PC-3 (cell line): ENCODE measurements around the gene DGKI.

Source experiments
- CTCF ChIP-seq: fragments of 300-600 bp; sonication (generic); conservative IDR thresholded peaks from 2 replicates; pipeline ENCODE4 v1.5.1; 2017; ENCODE audit warnings: antibody characterized with exemption, low read depth, mild to moderate bottlenecking, low read length
- EZH2 ChIP-seq: fragments of 300-600 bp; sonication (generic); IDR thresholded peaks from one replicate; pipeline ENCODE4 v1.6.1; 2017; ENCODE audit warnings: antibody characterized with exemption, mild to moderate bottlenecking, low read length; ENCODE audit not compliant: unreplicated experiment
- EZH2phosphoT487 ChIP-seq: fragments of 300-600 bp; sonication (generic); IDR thresholded peaks from 2 replicates; pipeline ENCODE4 v1.6.1; 2018; ENCODE audit warnings: mild to moderate bottlenecking, antibody characterized with exemption, low read length, borderline replicate concordance

DNA sequence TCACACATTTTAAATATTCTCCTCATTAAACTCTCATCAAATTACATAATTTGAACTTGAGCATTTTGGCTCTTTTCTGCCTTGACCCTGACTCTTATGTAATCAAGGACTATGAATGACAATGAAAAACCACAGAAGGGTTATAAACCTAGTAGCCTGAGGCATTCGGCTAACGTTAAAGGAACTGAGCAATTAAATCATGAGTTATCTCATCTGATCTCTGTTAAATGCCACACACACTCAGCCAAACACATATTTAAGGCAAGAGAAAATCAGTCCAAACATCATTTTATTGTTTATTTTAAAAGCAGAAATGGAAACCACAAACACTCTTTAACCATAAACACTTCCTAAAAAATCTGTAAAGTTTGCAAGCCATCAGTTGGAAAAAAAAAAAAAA lies 204.3 kb downstream of the DGKI start:
- TF ChIP-seq CTCF = no peak
- TF ChIP-seq EZH2 = no peak
- no peak for TF ChIP-seq EZH2phosphoT487
